ENCODE results near the gene YIPF1.
"Not testable (repeated sequence)": the region's sequence is repeated elsewhere in the genome, so short reads cannot be mapped to it uniquely, and the experiment has no call there.

YIPF1 gene

DNA sequence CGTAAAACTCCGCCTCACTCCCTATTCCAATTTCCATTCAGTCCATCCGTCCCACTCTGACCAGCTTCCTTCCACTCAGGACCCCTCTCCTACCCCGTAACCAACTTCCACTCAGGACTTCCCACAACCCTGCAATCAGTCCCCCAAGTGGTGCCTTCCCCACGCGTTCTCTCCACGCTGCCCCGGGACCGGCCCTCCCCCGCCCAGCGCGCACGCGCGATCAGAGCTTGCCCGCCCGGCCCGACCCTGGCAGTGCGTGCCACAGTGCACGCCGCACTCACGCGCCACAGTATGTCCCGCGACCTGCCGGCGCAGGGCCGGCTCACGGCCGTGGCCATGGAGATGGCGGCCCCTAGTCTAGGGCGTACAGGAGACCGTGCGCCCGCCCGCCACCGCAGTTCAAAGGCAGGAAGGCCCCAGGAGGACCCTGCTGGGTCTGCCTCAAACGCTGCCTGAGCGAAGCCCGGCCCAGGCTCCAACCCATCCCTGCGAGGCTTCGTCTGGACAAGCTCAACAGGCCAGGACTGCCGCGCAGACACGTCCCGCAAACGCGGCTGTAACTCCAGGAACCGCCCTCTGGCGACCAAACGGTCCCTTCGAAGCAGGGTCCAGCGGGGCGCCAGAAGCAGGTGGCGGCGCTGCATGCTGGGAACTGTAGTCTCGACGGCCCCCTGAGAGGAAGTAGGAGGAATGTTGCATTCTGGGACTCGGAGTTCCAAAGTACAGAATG is 51.5 kb downstream of the YIPF1 start, which contains the start of gene NDC1:
Gene NDC1 (minus strand): TSS at position 373 of the 730 bp plus-strand sequence. CDS start 35 bp downstream, at position 338.
- peak; percentile 78 to 81 for DNase-seq (ENCODE audit: low read depth in 2 of 2)

DNA sequence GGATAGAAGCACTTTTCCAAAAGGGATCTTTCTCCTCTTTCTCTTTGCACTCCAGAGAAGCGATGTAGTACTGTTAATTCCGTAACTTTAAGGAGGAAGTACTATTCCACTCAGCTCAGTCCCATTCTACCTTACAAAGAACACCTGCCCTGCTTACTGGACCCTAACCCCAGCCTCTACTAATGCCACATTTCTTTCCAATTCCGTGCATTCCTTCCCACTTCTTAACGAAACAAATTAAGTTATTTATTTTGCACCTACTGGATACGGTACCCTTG is 52.0 kb downstream of the YIPF1 start:
- no peak for DNase-seq (ENCODE audit: low read depth in 2 of 2)

DNA sequence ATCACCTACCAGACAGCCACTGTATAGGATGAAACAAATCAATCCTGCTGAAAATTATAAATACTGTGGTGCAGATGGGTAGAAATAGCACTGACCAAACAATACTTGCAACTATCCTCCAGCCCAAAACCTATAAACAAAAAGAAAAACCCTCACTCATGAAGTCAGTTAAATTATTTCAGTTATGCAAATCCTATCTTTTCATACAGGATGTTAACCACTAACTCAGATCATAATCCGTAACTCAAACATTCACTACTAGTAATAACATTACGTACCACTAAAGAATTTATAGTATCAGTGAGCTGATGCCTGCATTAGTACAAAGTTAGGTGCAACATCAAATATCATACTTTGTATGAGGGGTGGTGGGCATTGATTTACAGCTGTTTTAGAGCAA is 54.1 kb downstream of the YIPF1 start:
- no peak for DNase-seq (ENCODE audit: low read depth in 2 of 2)

DNA sequence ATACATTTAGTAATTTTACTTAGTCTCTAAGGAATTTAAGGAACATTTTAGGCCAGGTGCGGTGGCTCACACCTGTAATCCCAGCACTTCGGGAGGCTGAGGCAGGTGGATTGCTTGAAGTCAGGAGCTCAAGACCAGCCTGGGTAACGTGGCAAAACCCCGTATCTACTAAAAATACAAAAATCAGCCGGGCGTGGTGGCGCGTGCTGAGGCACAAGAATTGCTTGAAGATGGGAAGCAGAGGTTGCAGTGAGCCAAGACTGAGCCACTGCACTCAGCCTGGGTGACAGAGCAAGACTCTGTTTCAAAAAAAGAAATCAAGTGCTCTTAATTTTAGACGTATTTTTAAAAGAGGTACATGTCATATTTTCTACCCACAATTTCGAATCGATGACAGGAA is 54.8 kb downstream of the YIPF1 start:
- DNase-seq (ENCODE audit: low read depth in 2 of 2) = no peak

DNA sequence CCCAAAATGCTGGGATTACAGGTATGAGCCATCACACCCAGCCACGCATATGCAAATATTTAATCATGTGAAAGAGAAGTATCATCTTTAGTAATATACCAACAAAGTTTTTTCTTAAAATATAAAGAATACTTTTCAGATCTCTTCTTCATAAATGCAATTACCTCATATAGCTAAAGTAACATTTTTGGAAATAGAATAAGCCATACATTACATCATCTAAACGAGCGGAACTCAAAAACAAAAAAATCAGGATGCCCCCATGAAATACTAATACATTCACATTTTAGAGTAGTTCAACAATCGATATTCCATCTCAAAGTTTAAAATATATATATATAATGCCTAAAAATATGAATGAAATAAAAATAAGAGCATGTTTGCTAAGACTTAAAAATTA is 56.2 kb downstream of the YIPF1 start:
- no peak for DNase-seq (ENCODE audit: low read depth in 2 of 2)

DNA sequence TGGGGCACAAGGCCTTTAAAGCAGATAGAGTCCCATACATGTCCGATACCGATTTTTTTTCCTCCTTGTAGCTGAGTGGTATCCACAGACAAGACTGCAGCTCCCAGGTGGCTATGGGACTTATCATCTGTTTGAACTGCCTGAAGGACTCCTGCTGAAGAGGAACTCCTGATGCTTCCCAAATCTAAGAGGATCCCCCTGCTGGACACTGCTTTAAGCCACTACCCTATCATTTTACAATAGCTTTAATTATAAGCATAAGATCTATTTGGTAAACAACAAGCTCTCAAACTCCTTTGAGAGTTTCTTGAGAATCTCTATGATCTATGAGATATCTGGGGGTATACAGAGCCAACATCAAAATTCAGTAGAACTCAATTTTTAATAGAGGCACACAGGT is 63.2 kb downstream of the YIPF1 start:
- no peak for DNase-seq (ENCODE audit: low read depth in 2 of 2)

DNA sequence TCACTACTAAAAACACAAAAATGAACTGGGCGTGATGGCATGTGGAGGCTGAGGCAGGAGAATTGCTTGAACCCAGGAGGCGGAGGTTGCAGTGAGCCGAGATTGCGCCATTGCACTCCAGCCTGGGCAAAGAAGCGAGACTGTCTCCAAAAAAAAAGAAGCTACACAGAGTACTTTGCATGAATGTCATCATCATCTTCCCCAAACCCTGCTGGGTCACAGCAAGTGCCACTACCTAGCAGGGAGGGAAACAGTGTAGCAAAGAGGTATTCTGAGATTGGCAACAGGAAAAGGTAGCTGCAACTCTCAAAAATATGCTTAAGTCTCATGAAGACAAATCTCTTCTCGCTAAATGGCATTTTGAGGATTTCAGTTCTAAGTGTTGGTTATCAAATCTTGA is 64.3 kb downstream of the YIPF1 start:
- DNase-seq (ENCODE audit: low read depth in 2 of 2) = no peak

DNA sequence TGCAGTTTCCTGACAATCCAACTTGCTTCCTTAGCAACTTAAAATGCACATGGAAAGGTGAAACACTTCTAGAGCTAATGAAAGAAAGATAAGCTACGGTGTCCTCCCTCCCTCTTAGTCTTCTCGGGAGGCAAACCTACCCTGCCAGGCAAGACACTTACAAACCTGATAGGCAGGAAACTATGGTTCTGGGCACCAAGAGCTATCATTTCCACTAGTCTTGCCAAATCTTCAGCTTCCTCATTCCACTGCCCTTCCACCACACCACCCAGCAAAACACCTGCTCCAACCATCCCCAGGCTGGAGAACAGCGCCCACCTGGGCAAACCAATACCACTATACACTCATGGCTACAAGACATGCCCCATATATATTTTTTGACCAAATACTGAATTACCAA is 66.7 kb downstream of the YIPF1 start:
- DNase-seq (ENCODE audit: low read depth in 2 of 2) = no peak

DNA sequence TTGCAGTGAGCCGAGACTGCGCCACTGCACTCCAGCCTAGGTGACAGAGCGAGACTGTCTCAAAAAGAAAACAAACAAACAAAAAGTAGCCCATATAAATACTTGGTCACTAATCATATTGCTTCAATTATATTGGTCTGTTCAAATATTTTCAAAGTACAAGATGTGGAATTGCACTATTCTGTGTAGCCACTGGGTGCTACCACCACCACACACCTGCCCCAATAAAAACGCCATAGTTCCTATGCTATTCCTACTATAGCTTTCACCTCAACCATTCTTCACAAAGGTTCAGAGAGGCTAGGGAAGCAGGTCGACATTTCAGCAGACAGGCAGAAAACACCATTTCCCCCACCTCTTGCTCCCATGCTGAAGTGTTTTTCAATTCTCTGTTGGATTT is 68.2 kb downstream of the YIPF1 start:
- no peak for DNase-seq (ENCODE audit: low read depth in 2 of 2)

DNA sequence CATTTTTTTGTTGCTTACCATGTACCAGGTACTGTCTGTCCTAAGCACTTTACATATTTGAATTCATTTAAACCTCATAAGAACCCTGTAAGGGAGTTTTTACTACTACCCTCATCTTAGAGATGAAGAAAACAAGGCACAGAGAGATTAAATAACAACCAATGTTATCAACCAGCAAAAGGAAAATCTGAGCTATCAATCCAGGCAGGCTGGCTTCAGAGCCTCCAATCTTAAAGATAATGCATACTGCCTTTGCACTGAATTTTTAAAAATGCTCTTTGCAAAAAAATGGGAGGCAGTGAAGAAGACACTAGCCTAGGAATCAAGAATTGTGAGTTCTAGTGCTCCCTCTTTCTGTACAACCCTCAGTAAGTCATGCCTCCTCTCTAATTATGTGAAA is 70.2 kb downstream of the YIPF1 start:
- DNase-seq (ENCODE audit: low read depth in 2 of 2) = no peak

DNA sequence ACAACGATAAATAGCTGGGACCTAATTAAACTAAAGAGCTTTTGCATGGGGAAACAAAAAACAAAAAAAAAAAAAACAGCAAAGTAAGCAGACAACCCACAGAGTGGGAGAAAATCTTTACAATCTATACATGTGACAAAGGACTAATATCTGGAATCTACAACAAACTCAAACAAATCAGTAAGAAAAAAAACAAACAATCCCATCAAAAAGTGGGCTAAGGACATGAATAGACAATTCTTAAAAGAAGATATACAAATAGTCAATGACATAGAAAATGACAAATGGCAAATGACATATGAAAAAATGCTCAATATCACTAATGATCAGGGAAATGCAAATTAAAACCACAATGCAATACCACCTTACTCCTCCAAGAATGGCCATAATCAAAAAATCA is 73.0 kb downstream of the YIPF1 start:
- DNase-seq (ENCODE audit: low read depth in 2 of 2) = not testable (repeated sequence)

DNA sequence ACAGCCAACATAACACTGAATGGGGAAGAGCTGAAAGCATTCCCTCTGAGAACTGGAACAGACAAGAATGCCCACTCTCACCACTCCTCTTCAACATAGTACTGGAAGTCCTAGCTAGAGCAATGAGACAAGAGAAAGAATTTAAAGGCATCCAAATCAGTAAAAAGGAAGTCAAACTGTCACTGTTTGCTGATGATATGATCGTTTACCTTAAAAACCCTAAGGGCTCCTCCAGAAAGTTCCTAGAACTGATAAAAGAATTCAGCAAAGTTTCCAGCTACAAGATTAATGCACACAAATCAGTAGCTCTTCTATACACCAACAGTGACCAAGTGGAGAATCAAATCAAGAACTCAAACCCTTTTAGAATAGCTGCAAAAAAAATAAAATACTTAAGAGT is 74.1 kb downstream of the YIPF1 start:
- not testable (repeated sequence) for DNase-seq (ENCODE audit: low read depth in 2 of 2)

DNA sequence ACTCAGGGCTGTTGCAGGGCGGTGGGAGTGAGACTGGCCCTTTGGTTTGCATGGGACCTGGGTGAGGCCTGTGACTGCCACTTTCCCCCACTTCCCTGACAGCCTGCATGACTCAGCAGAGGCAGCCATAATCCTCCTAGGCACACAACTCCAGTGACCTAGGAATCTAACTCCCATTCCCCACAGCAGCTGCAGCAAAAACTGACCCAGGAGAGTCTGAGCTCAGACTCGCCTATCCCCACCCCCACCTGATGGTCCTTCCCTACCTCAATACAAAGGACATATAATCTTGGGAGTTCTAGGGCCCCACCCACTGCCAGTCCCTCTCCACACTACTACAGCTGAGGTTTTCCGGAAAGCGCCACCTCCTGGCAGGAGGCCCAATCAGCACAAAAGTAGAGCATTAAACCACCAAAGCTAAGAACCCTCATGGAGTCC is 78.2 kb downstream of the YIPF1 start:
- DNase-seq (ENCODE audit: low read depth in 2 of 2) = no peak

DNA sequence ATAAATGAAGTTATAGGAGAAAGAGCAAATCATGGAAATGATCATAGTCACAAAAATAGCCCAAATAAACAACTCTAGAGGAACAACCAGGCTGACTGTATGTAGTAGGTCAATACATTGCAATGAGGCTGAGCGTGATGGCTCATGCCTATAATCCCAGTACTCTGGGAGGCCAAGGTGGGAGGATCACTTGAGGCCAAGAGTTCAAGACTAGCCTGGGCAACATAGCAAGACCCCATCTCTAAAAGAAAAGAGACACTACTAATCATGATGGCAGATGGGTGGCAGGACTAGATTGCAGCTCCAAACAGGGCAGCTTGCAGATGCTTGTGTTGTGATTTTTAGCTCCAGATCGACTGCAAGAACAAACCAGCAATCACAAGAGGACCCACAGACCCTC is 79.1 kb downstream of the YIPF1 start:
- DNase-seq (ENCODE audit: low read depth in 2 of 2) = no peak

DNA sequence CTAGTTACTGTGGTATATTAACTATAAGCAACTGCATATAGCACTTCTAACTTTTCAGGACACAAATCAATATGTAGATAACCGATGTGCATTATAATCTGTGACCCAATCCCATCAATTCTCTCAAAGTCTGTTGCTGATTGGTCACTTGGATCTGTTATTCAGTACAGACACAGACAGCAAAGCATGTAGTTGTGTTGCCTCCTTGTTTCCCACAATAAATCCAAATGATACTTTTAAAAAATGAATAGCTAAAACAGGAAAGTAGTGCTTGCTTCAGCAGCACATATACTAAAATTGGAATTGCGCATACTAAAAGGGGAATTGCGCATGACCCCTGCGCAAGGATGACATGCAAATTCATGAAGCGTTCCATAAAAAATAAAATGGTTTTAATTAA is 79.6 kb downstream of the YIPF1 start:
- no peak for DNase-seq (ENCODE audit: low read depth in 2 of 2)

DNA sequence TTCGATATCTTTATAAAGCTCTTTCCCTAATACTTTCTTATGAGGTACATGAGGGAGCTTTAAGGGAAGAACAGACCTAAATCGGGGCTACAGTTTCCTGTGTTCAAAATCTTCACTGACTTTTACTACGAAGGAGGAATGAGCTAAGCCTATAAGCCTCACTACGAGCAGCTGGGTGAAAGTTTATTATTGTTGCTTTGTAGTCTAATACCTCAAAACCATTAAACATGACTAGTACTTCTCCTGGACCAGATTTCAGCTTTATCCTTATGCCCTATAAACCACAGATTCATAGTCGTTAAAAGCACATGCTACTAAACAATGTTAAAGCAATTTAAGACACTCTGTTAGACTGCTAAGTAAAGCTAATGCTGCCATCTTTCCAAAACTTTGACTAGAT is 81.7 kb downstream of the YIPF1 start:
- DNase-seq (ENCODE audit: low read depth in 2 of 2) = no peak

DNA sequence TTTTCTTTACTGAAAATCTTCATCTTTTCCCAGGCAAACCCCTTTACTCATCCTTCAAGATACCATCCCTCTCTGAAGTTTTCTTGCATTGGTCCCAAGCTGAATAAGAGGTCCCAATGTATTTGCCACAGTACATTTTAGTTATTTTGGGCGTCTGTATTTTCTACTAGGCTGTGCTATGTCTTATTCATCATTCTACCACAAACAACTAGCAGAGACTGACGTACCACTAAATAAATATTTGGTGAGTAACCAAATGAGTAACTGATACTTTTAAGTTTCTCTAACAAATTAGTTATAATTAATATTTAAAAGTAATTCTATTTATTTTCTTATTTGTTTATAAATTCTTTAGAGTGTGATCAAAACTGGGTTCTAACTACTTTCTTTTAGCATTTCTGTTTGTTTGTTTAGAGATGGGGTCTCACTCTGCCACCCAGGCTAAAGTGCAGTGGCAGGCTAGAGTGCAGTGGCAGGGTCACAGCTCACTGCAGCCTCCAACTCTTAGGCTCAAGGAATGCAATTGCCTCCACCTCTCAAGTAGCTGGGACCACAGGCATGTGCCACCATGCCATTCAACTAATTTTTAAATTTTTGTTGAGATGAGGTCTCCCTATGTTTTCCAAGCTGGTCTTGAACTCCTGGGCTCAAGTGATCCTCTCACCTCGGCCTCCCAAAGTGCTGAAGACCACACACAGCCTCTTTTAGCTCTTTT is 84.6 kb downstream of the YIPF1 start:
- no peak for DNase-seq (ENCODE audit: low read depth in 2 of 2)

DNA sequence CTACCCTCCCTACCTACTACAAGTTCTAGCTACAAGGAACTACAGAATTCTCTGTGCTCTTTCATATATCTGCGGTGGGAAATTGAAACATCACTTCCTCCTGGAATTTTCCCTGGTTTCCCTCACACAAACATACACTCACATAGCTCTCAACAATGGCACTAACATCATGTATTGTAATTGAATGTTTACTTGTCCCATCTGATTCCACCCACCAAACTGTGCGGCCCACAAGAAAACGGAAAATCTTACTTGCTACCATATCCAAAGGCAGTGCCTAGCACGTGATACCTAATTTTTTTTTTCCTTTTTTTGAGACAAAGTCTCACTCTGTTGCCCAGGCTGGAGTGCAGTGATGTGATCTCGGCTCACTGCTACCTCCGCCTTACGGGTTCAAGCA is 85.4 kb downstream of the YIPF1 start:
- no peak for DNase-seq (ENCODE audit: low read depth in 2 of 2)

All from stimulated activated CD8-positive, alpha-beta memory T cell treated with anti-CD3 and anti-CD28 coated beads, Interleukin-15, amount 100 ng/mL, for 4 hours (primary cell).